IMR-90 (cell line): Measurements from ENCODE around the gene BET1. TPM values are rescaled to one million over a fixed set of nuclear protein-coding genes. Genes with fewer than 3 reads are reported as not detected.

Source experiments
- ATAC-seq: fragments of 200-7000 bp; cut with Tn5 transposase; 2 replicates; pipeline ENCODE4 v1.9.1; 2020; ENCODE audit warnings: low read depth, mild to moderate bottlenecking, moderate library complexity
- BruUV-seq: library from RNA; stranded (reverse); fragments of 400-500 nt; replicated peaks from 2 replicates; lab custom pipeline; 2021; lab: Mats Ljungman, UMichigan
- CTCF ChIA-PET: fragments of 300-600 bp; formaldehyde crosslinking; extraction: SDS; loops from one replicate; lab custom pipeline; 2021; ENCODE audit warnings: antibody characterized with exemption; lab: Yijun Ruan, JAX
- POLR2A ChIA-PET: fragments of 300-600 bp; sonication (Branson Sonifier 250); formaldehyde crosslinking; loops from one replicate; lab custom pipeline; 2022; ENCODE audit warnings: antibody characterized with exemption; ENCODE audit not compliant: unreplicated experiment; lab: Charles Lee
- DNase-seq: peaks from one replicate; pipeline ENCODE4 v3.0.0; 2013
- H2AFZ ChIP-seq: replicated peaks from 2 replicates; pipeline ENCODE3; 2013; ENCODE audit warnings: low read length, mild to moderate bottlenecking; ENCODE audit not compliant: poor library complexity
- H2AK5ac ChIP-seq: 2 replicates; pipeline ENCODE4 v1.6.1; 2013; ENCODE audit warnings: low read depth, low read length, inconsistent platforms
- H2AK9ac ChIP-seq: replicated peaks from 2 replicates; pipeline ENCODE3; 2013; ENCODE audit warnings: mild to moderate bottlenecking, low read depth, low read length, moderate library complexity; ENCODE audit not compliant: poor library complexity
- H2BK120ac ChIP-seq: 2 replicates; pipeline ENCODE4 v1.6.1; 2013; ENCODE audit warnings: low read depth, low read length, inconsistent platforms
- H2BK15ac ChIP-seq: 3 replicates; pipeline ENCODE4 v1.6.1; 2013; ENCODE audit warnings: low read depth, low read length, inconsistent platforms
- H2BK20ac ChIP-seq: 2 replicates; pipeline ENCODE4 v1.6.1; 2013; ENCODE audit warnings: low read depth, mild to moderate bottlenecking, inconsistent platforms, low read length, moderate library complexity
- H2BK5ac ChIP-seq: 2 replicates; pipeline ENCODE4 v1.6.1; 2013; ENCODE audit warnings: mild to moderate bottlenecking, low read depth, low read length, inconsistent platforms; ENCODE audit not compliant: poor library complexity, severe bottlenecking
- H3K14ac ChIP-seq: replicated peaks from 2 replicates; pipeline ENCODE4 v1.6.1; 2013; ENCODE audit warnings: low read depth, low read length, inconsistent platforms
- H3K18ac ChIP-seq: 2 replicates; pipeline ENCODE4 v1.6.1; 2013; ENCODE audit warnings: low read depth, low read length, control low read depth
- H3K23ac ChIP-seq: 2 replicates; pipeline ENCODE4 v1.6.1; 2013; ENCODE audit warnings: low read depth, low read length, inconsistent platforms
- H3K27ac ChIP-seq: 2 replicates; pipeline ENCODE4 v1.5.1; 2013; ENCODE audit warnings: mild to moderate bottlenecking, control low read depth, low read length; ENCODE audit not compliant: insufficient read depth
- H3K27me3 ChIP-seq: 2 replicates; pipeline ENCODE4 v1.6.1; 2013; ENCODE audit warnings: low read length; ENCODE audit not compliant: control insufficient read depth, insufficient read depth
- H3K36me3 ChIP-seq: 2 replicates; pipeline ENCODE4 v1.6.1; 2013; ENCODE audit warnings: low read length, mixed read lengths; ENCODE audit not compliant: control insufficient read depth, insufficient read depth
- H3K4ac ChIP-seq: 2 replicates; pipeline ENCODE4 v1.6.1; 2013; ENCODE audit warnings: low read depth, low read length, inconsistent platforms
- H3K4me1 ChIP-seq: 2 replicates; pipeline ENCODE4 v1.6.1; 2013; ENCODE audit warnings: low read length, mixed read lengths; ENCODE audit not compliant: control insufficient read depth, insufficient read depth
- H3K4me2 ChIP-seq: 2 replicates; pipeline ENCODE4 v1.6.1; 2013; ENCODE audit warnings: low read depth, mild to moderate bottlenecking, control low read depth, low read length, moderate library complexity
- H3K4me3 ChIP-seq: 2 replicates; pipeline ENCODE4 v1.5.1; 2013; ENCODE audit warnings: low read depth, mild to moderate bottlenecking, control low read depth, low read length, moderate library complexity; ENCODE audit not compliant: insufficient read depth
- H3K56ac ChIP-seq: 2 replicates; pipeline ENCODE4 v1.6.1; 2013; ENCODE audit warnings: low read length, inconsistent platforms; ENCODE audit not compliant: insufficient read depth; ENCODE audit errors: extremely low read depth
- H3K79me1 ChIP-seq, 2 experiments: 2 replicates each; pipeline ENCODE4 v1.6.1; 2013; ENCODE audit warnings: low read length in 2 of 2, inconsistent platforms in 1 of 2, low read depth in 1 of 2
- H3K9ac ChIP-seq: 2 replicates; pipeline ENCODE4 v1.6.1; 2013; ENCODE audit warnings: low read depth, low read length, control low read depth
- H3K9me1 ChIP-seq: 2 replicates; pipeline ENCODE4 v1.6.1; 2013; ENCODE audit warnings: low read length, inconsistent platforms; ENCODE audit not compliant: insufficient read depth
- H3K9me3 ChIP-seq: 2 replicates; pipeline ENCODE4 v1.6.1; 2013; ENCODE audit warnings: low read length; ENCODE audit not compliant: control insufficient read depth, insufficient read depth
- H4K20me1 ChIP-seq: 2 replicates; pipeline ENCODE4 v1.6.1; 2013; ENCODE audit warnings: low read length, inconsistent platforms; ENCODE audit not compliant: insufficient read depth
- H4K5ac ChIP-seq: 2 replicates; pipeline ENCODE4 v1.6.1; 2013; ENCODE audit warnings: mild to moderate bottlenecking, low read depth, low read length, control low read depth
- H4K8ac ChIP-seq, 2 experiments: 2 replicates each; pipeline ENCODE4 v1.6.1; 2013; ENCODE audit warnings: low read depth in 2 of 2, low read length in 2 of 2, control low read depth in 1 of 2, inconsistent platforms in 1 of 2
- H4K91ac ChIP-seq: 2 replicates; pipeline ENCODE4 v1.6.1; 2013; ENCODE audit warnings: low read depth, low read length, inconsistent platforms; ENCODE audit not compliant: insufficient read depth
- BHLHE40 ChIP-seq: fragments of 150-350 bp; IDR thresholded peaks from 2 replicates; pipeline ENCODE4 v1.6.1; 2016; ENCODE audit warnings: mild to moderate bottlenecking, low read depth, low read length
- CHD1 ChIP-seq: IDR thresholded peaks from 2 replicates; pipeline ENCODE4 v1.6.1; 2012; ENCODE audit warnings: low read depth, low read length, improper control_type of control experiment
- MAFK ChIP-seq: IDR thresholded peaks from 2 replicates; pipeline ENCODE4 v1.6.1; 2012; ENCODE audit warnings: low read depth, low read length, improper control_type of control experiment
- MXI1 ChIP-seq: IDR thresholded peaks from 2 replicates; pipeline ENCODE4 v1.6.1; 2012; ENCODE audit warnings: low read depth, mild to moderate bottlenecking, low read length, moderate library complexity, borderline replicate concordance
- NFE2L2 ChIP-seq: fragments of 150-350 bp; IDR thresholded peaks from 2 replicates; pipeline ENCODE4 v1.6.1; 2016; ENCODE audit warnings: low read depth, mild to moderate bottlenecking, low read length
- RAD21 ChIP-seq: IDR thresholded peaks from 2 replicates; pipeline ENCODE4 v1.6.1; 2012; ENCODE audit warnings: low read length, improper control_type of control experiment
- RFX5 ChIP-seq: IDR thresholded peaks from 2 replicates; pipeline ENCODE4 v1.8.0; 2012; ENCODE audit warnings: low read depth, mild to moderate bottlenecking, low read length, moderate library complexity
- SMC3 ChIP-seq: fragments of 150-350 bp; IDR thresholded peaks from 2 replicates; pipeline ENCODE4 v1.6.1; 2016; ENCODE audit warnings: low read depth, mild to moderate bottlenecking, antibody characterized with exemption, low read length, moderate library complexity
- WGBS, 2 experiments: methylation state at CpG; one replicate each; pipeline versions ENCODE4 v1.1.5 to v1.1.7; 2013; ENCODE audit warnings: missing lambda C conversion rate in 2 of 2; ENCODE audit not compliant: insufficient read length in 1 of 2; ENCODE audit errors: extremely low coverage in 2 of 2; 5-methylcytosine and 5-hydroxymethylcytosine counted together
- dilution Hi-C: fragments of 300-500 bp; cut with HindIII; formaldehyde crosslinking; loops from one replicate; pipeline ENCODE4 v1.14.3; 2018; ENCODE audit warnings: low sequenced_read_pairs; ENCODE audit not compliant: unreplicated experiment
- in situ Hi-C: fragments of 300-500 bp; cut with MboI; formaldehyde crosslinking; loops from 3 replicates; pipeline ENCODE4 v1.14.3; 2019; ENCODE audit warnings: low sequenced_read_pairs, inconsistent platforms, mixed read lengths
- intact Hi-C: fragments of 100-400 bp; cut with micrococcal nuclease; formaldehyde crosslinking; loops from 2 replicates; pipeline ENCODE4 v1.10.0; 2022
- polyA plus RNA-seq, 3 experiments: library from polyadenylated mRNA; depleted of rRNA; stranded (reverse); fragments of >200 nt; gene quantifications; 2 replicates each; pipeline ENCODE4 v1.2.3, GENCODE V29; 2012; ENCODE audit warnings: low replicate concordance in 1 of 3
- total RNA-seq: library from RNA; depleted of rRNA; stranded (reverse); fragments of >200 nt; gene quantifications from 2 replicates; pipeline ENCODE4 v1.2.3, GENCODE V29; 2012
- TF ChIP-seq, protein P1 (sequence below): fragments of 150-350 bp; IDR thresholded peaks from 2 replicates; pipeline ENCODE4 v1.6.1; 2017; ENCODE audit warnings: mild to moderate bottlenecking, antibody characterized with exemption, low read length, low read depth
- TF ChIP-seq, protein P2 (sequence below): fragments of 150-350 bp; IDR thresholded peaks from 2 replicates; pipeline ENCODE4 v1.6.1; 2016; ENCODE audit warnings: low read depth, mild to moderate bottlenecking, low read length, moderate library complexity, borderline replicate concordance

The BET1 gene
- total and polyA plus RNA-seq, 2 of the 4 experiments (the other 2 are of a cell fraction) = 9.9 to 33.2 TPM

DNA sequence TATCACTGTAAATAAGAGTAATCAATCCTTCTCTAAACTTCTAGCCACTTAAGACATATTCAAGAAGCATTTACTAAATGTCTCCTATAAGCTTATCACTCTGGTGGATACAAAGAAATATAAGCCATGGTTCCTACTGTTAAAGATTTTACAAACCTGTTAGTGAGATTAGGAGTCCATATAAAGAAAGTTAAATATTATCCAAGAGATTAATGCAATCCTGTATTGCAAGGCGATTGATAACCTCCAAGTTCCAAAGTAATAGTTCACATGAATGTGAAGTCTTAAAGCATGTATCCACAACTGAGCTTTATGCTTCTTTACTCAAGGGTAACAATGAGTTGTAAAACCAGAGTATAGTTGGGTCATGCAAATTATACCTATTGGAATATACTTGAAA, 12.6 kb upstream of the BET1 start:
- Histone ChIP-seq H4K8ac (no peak overlapping the region), H3K4ac (no peak overlapping the region), H2BK120ac (no peak overlapping the region), H4K91ac (no peak overlapping the region), H3K56ac (no peak overlapping the region), H2BK15ac (no peak overlapping the region), H2BK20ac (no peak overlapping the region), H3K9me1 (no peaks in the 10 kb centered on the region), H3K9me3 (no peaks in the 10 kb centered on the region), H3K27ac (no peak overlapping the region), H3K18ac (no peak overlapping the region), H3K36me3 (no peaks in the 10 kb centered on the region), H3K27me3 (no peaks in the 10 kb centered on the region), H2AFZ (no peak overlapping the region), H3K9ac (no peak overlapping the region), H3K4me3 (no peak overlapping the region), H2AK5ac (no peak overlapping the region), H4K20me1 (no peaks in the 10 kb centered on the region), H4K5ac (no peak overlapping the region), H3K4me2 (no peak overlapping the region), H2AK9ac (no peak overlapping the region), H2BK5ac (no peak overlapping the region), H3K79me1 (no peaks in the 10 kb centered on the region), H3K23ac (no peak overlapping the region), H3K14ac (no peak overlapping the region), H3K4me1 (no peaks in the 10 kb centered on the region)
- ATAC-seq (no peak), DNase-seq (no peak)
- in situ Hi-C loops (no loop called here), intact Hi-C loops (no loop called here), dilution Hi-C loops (no loop called here)
- POLR2A ChIA-PET = no interaction called here
- no peak for TF ChIP-seq BHLHE40
- TF ChIP-seq, protein P1, sequence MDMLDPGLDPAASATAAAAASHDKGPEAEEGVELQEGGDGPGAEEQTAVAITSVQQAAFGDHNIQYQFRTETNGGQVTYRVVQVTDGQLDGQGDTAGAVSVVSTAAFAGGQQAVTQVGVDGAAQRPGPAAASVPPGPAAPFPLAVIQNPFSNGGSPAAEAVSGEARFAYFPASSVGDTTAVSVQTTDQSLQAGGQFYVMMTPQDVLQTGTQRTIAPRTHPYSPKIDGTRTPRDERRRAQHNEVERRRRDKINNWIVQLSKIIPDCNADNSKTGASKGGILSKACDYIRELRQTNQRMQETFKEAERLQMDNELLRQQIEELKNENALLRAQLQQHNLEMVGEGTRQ = no peak
- TF ChIP-seq, protein P2, sequence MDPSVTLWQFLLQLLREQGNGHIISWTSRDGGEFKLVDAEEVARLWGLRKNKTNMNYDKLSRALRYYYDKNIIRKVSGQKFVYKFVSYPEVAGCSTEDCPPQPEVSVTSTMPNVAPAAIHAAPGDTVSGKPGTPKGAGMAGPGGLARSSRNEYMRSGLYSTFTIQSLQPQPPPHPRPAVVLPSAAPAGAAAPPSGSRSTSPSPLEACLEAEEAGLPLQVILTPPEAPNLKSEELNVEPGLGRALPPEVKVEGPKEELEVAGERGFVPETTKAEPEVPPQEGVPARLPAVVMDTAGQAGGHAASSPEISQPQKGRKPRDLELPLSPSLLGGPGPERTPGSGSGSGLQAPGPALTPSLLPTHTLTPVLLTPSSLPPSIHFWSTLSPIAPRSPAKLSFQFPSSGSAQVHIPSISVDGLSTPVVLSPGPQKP = no peak
- TF ChIP-seq MAFK = no peak
- TF ChIP-seq NFE2L2 = no peak
- TF ChIP-seq RFX5 = no peak
- no peak for TF ChIP-seq SMC3
- TF ChIP-seq MXI1 = no peak
- no peak for TF ChIP-seq CHD1
- no peak for TF ChIP-seq RAD21
- no TSS peak for BruUV-seq
- WGBS, 2 experiments = no CpG with 5 or more reads among the region's 1 CpG
- CTCF ChIA-PET = interaction anchor here (0.8 kb wide), 1 partner anchor 11 kb away, joined by 3 read pairs; no protein-coding TSS in a partner anchor
